Amniotic stem cell (primary cell): ENCODE results near the gene C11orf91.
"Not testable (repeated sequence)": the region's sequence is repeated elsewhere in the genome, so short reads cannot be mapped to it uniquely, and the experiment has no call there.

ENCODE experiments used
- DNase-seq: peaks from one replicate; lab custom pipeline; 2025; lab: John Stamatoyannopoulos, UW

The C11orf91 gene

GRCh38 chr11:33700502-33701271, at the start of gene C11orf91:
Gene C11orf91, minus strand, starts transcription at chr11:33700826. Its CDS starts 86 bp downstream, at chr11:33700740.
- peak; percentile 93 for DNase-seq

- no peak for DNase-seq
These were observed 47.4 kb upstream of the C11orf91 start for GRCh38 chr11:33747979-33748378.

GRCh38 chr11:33743291-33743690, 42.7 kb upstream of the C11orf91 start:
- DNase-seq: no peak

GRCh38 chr11:33742249-33742851, 41.7 kb upstream of the C11orf91 start:
- DNase-seq: no peak

GRCh38 chr11:33741806-33742205, 41.2 kb upstream of the C11orf91 start:
- DNase-seq: no peak

GRCh38 chr11:33737362-33737821, 36.8 kb upstream of the C11orf91 start:
- no peak for DNase-seq

- DNase-seq: peak; percentile 93
These were observed 35.7 kb upstream of the C11orf91 start, which contains the start of gene CD59 for GRCh38 chr11:33736148-33736812. Gene CD59, minus strand, starts transcription at chr11:33736423. Its CDS starts 13,978 bp downstream, at chr11:33722445.

- DNase-seq: no peak
These were observed 34.9 kb upstream of the C11orf91 start for GRCh38 chr11:33735271-33736147.

GRCh38 chr11:33734441-33735270, 34.0 kb upstream of the C11orf91 start:
- no peak for DNase-seq

- DNase-seq: no peak
These were observed 33.4 kb upstream of the C11orf91 start for GRCh38 chr11:33733980-33734379.

GRCh38 chr11:33731723-33732531, 31.3 kb upstream of the C11orf91 start:
- no peak for DNase-seq

- no peak for DNase-seq
These were observed 30.1 kb upstream of the C11orf91 start for GRCh38 chr11:33730716-33731115.

- DNase-seq: not testable (repeated sequence)
These were observed 28.5 kb upstream of the C11orf91 start for GRCh38 chr11:33729072-33729664.

- DNase-seq: not testable (repeated sequence)
These were observed 26.9 kb upstream of the C11orf91 start for GRCh38 chr11:33727539-33727938.

- no peak for DNase-seq
These were observed 24.9 kb upstream of the C11orf91 start for GRCh38 chr11:33725496-33725895.

GRCh38 chr11:33724644-33725035, 24.0 kb upstream of the C11orf91 start:
- DNase-seq: no peak

GRCh38 chr11:33723238-33723881, 22.7 kb upstream of the C11orf91 start:
- DNase-seq: no peak

- DNase-seq: no peak
These were observed 22.1 kb upstream of the C11orf91 start for GRCh38 chr11:33722590-33723234.

GRCh38 chr11:33721984-33722383, 21.4 kb upstream of the C11orf91 start:
- no peak for DNase-seq
